ENCODE results near the gene COA6.
A peak's percentile ranks its signal among the peaks of the same experiment; 100 is the strongest.

COA6 gene

DNA sequence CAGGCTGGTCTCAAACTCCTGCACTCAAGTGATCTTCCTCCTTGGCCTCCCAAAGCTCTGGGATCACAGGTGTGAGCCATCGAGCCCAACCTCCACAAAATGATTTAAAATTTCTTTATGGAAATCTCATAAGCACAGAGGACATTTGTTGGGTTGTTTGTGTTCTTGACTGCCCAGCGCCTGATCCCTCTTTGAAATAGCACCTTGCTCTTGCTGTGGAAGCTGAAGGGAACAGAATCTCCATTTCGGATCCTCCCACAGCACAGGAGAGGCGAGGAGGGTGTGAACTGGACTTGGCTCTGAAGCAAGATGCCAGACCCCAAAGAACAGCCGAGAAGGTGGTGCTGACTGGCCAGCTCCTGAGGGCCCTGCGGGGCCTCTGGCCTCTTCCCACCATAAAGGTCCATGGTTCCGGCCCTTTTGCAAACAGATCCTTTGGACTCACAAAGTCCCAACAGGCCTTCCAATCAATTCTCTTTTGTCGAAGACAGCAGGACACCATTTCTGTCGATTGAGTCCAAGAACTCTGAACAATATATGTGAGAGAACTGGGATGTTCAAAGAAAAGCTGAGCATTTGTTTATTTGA, 45.6 kb upstream of the COA6 start:
- TF ChIP-seq, protein P1, sequence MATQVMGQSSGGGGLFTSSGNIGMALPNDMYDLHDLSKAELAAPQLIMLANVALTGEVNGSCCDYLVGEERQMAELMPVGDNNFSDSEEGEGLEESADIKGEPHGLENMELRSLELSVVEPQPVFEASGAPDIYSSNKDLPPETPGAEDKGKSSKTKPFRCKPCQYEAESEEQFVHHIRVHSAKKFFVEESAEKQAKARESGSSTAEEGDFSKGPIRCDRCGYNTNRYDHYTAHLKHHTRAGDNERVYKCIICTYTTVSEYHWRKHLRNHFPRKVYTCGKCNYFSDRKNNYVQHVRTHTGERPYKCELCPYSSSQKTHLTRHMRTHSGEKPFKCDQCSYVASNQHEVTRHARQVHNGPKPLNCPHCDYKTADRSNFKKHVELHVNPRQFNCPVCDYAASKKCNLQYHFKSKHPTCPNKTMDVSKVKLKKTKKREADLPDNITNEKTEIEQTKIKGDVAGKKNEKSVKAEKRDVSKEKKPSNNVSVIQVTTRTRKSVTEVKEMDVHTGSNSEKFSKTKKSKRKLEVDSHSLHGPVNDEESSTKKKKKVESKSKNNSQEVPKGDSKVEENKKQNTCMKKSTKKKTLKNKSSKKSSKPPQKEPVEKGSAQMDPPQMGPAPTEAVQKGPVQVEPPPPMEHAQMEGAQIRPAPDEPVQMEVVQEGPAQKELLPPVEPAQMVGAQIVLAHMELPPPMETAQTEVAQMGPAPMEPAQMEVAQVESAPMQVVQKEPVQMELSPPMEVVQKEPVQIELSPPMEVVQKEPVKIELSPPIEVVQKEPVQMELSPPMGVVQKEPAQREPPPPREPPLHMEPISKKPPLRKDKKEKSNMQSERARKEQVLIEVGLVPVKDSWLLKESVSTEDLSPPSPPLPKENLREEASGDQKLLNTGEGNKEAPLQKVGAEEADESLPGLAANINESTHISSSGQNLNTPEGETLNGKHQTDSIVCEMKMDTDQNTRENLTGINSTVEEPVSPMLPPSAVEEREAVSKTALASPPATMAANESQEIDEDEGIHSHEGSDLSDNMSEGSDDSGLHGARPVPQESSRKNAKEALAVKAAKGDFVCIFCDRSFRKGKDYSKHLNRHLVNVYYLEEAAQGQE (IDR thresholded peaks at IDR 0.05; ENCODE audit: insufficient read depth in 1 of 2, low read depth in 2 of 2, low read length in 2 of 2), result peak in 1 of 2 experiments; percentile 50; a peak in 1 of 4 replicates
- TF ChIP-seq POLR2AphosphoS5 (IDR thresholded peaks at IDR 0.05; ENCODE audit: low read depth, low read length), result no peak

DNA sequence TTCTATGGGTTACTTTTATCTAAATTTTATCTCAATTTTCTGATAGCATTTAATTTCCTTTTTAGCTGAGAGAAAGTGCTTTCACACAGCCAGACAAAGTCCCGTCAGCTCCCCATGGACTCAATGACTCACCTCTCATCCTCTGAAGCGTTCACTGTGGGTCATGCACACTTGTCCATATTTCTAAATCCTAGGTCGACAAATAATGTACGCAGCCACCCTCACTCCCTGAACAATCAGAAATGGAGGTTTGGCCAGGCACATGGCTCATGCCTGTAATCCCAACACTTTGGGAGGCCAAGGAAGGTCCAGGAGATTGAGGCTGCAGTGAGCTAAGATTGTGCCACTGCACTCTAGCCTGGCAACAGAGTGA, 42.4 kb upstream of the COA6 start:
- TF ChIP-seq SIN3A (IDR thresholded peaks at IDR 0.05; ENCODE audit: borderline replicate concordance, insufficient read depth, low read length), result no peak
- TF ChIP-seq, protein P1 (IDR thresholded peaks at IDR 0.05; ENCODE audit: insufficient read depth in 1 of 2, low read depth in 2 of 2, low read length in 2 of 2), result no peak
- TF ChIP-seq POLR2AphosphoS5 (IDR thresholded peaks at IDR 0.05; ENCODE audit: low read depth, low read length), result no peak
- TF ChIP-seq FOXP2 (optimal IDR thresholded peaks at IDR 0.05; ENCODE audit: borderline replicate concordance, extremely low read depth, extremely low read length, insufficient read depth), result no peak
- no peak for TF ChIP-seq TAF1 (IDR thresholded peaks at IDR 0.05; ENCODE audit: borderline replicate concordance, insufficient read depth, low read length)

DNA sequence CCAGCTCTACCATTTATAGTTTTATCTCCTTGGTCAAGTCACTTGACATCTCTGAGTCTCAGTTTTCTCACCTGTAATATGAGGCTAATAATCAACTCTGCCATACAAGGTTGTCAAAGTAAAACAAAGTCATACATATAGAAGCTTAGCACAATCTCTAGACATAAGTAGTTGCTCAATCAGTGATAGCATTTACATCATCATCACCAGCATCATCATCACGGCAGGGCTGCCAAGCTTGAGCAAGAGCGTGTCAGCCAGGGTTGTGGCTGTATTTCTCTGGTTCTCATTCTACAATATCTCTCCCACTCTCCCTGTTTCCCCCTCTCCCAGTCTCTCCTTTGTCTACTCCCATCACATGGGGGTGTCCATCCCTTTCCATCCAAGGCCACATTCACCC, 41.7 kb upstream of the COA6 start:
- TF ChIP-seq, protein P1 (IDR thresholded peaks at IDR 0.05; ENCODE audit: insufficient read depth in 1 of 2, low read depth in 2 of 2, low read length in 2 of 2), result no peak
- TF ChIP-seq FOXP2 (optimal IDR thresholded peaks at IDR 0.05; ENCODE audit: borderline replicate concordance, extremely low read depth, extremely low read length, insufficient read depth) (no peak), SIN3A (IDR thresholded peaks at IDR 0.05; ENCODE audit: borderline replicate concordance, insufficient read depth, low read length) (no peak), POLR2AphosphoS5 (IDR thresholded peaks at IDR 0.05; ENCODE audit: low read depth, low read length) (no peak), TAF1 (IDR thresholded peaks at IDR 0.05; ENCODE audit: borderline replicate concordance, insufficient read depth, low read length) (no peak)

DNA sequence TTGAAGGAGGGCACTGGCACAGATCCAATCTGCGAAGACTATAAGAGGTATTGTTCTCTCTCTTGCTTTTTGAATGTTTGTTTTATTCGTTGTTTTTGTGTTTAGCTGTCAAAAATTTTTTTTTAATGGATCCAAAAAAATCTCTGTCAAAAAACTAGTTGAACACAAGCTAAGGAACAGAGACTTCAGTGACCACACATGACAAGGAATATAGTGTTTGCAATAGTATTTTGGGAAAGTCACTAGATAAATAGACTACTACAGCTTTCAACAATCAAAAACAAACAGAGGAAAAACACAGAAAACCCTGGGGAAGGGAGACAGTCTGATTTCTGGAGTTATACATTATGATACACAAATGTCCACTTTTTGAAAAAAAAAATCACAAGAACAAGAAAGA, 36.9 kb upstream of the COA6 start:
- no peak for TF ChIP-seq SIN3A (IDR thresholded peaks at IDR 0.05; ENCODE audit: borderline replicate concordance, insufficient read depth, low read length)
- TF ChIP-seq, protein P1 (IDR thresholded peaks at IDR 0.05; ENCODE audit: insufficient read depth in 1 of 2, low read depth in 2 of 2, low read length in 2 of 2), result no peak
- no peak for TF ChIP-seq TAF1 (IDR thresholded peaks at IDR 0.05; ENCODE audit: borderline replicate concordance, insufficient read depth, low read length)
- TF ChIP-seq POLR2AphosphoS5 (IDR thresholded peaks at IDR 0.05; ENCODE audit: low read depth, low read length), result no peak
- no peak for TF ChIP-seq FOXP2 (optimal IDR thresholded peaks at IDR 0.05; ENCODE audit: borderline replicate concordance, extremely low read depth, extremely low read length, insufficient read depth)

DNA sequence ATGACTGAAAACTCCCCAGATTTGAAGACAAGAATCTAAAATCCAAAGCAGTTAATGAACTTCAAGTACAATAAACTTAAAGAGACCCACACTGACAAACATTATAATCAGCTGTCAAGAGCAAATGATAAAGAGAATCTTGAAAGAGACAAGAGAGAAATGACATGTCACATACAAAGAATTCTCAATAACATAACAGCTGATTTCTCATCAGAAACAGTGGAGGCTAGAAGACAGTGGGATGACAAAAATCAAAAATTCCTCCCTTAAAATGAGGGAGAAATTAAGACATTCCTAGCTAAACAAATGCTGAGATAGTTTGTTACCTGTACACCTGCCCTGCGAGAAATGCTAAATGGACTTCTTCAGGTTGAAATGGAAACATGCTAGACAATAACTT, 36.0 kb upstream of the COA6 start:
- TF ChIP-seq, protein P1 (IDR thresholded peaks at IDR 0.05; ENCODE audit: insufficient read depth in 1 of 2, low read depth in 2 of 2, low read length in 2 of 2), result no peak
- no peak for TF ChIP-seq SIN3A (IDR thresholded peaks at IDR 0.05; ENCODE audit: borderline replicate concordance, insufficient read depth, low read length)
- TF ChIP-seq POLR2AphosphoS5 (IDR thresholded peaks at IDR 0.05; ENCODE audit: low read depth, low read length), result no peak
- no peak for TF ChIP-seq FOXP2 (optimal IDR thresholded peaks at IDR 0.05; ENCODE audit: borderline replicate concordance, extremely low read depth, extremely low read length, insufficient read depth)
- TF ChIP-seq TAF1 (IDR thresholded peaks at IDR 0.05; ENCODE audit: borderline replicate concordance, insufficient read depth, low read length), result no peak
